Astrocyte of the hippocampus (primary cell): Measurements from ENCODE around the gene CXCR5.

Experiments
- DNase-seq: peaks from one replicate; pipeline ENCODE4 v3.0.0; 2011; ENCODE audit warnings: low read depth, low spot score

CXCR5 gene

DNA sequence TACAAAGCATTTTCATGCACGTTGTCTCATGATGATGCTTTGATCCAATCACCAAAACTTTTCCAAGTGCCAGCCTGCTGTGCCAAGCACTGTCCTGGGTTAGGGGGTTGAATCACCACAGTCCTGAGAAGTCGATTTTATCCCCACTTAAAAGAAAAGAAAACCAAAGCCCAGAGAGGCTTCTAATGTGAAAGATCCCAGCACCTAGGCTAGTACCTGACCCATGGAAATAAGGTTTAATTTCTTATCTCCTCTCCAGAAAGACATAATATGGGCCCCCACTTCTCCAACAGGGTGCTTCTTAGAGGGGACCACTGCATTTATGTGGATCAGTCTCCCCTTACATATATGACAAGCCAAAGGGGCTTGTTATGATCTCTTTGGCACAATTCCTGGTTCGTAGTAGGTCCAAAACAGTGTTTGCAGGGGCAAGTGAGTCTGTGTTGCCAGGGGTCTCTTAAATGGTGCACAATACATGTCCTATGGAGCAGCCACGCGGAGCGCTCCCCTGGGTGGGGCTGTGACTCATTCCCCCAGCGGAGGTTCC, 43.9 kb downstream of the CXCR5 start:
- no peak for DNase-seq

DNA sequence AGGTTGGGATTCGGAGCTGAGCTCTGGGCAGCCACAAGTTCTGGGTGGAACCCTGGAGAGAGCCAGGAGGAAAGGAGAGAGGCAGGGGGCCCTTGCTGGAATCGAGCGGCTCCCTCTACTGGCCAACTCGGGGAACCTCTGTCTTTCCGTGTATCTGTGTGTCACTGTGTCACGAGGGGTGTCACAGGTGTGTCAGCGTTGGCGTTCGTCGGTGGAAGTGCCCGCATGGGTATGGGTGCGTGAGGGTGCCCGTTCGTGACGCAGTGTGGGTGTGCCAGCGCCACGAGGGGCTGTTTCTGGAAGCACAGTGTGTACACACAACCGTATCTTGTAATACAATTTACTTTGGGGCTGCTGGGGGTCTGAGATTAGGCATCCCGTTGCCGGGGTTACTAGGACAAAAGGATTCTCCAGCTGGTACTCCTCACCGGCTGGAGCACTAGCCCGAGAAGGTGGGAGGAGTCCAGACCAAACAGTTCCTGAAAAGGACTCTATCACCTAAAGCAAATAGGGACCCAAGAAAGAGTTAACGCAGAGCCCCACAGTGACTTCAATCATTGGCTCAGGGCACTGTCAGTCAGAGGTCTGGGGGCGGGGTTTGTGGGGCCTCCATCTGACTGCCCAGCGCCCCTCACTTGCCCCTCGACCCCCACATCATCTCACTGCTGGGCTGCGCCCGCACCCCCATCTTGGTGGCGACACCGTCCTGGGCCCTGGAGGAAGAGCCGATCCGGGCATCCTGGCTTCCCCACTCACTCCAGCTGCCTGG, 44.6 kb downstream of the CXCR5 start:
- peak; percentile 96 for DNase-seq

DNA sequence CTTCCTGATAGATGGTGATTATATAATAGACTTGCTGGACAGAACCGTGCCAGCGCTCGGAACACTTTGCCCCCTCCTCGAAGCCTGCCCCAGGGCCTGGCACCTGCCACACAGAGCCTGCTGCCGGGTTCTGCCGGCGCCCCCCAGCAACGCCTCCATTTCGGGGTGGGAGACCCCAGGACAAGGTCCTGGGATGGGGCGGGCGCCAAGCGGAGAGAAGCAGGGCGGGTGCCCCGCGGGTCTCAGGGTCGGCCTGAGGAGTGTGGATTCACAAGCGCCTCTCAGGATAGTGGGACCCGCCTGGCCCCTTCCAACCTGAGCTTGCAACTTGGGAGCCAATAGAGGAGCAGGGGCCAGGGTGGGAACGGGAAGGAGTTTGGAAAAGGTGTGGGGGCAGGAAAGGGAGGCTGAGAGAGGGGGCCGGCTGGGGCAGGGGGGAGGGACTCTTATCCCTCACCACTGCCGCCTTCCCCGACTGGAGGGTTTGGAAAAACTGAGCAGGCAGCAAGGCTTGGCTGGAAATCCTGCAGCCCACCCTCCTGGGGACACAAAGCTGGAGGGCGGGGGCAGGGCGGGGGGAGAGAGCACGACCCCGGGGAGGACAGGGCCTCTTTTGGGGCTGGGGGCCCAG, 45.3 kb downstream of the CXCR5 start:
- DNase-seq = peak; percentile 82

- peak; percentile 94 for DNase-seq
Measured at GRCh38 chr11:118929501-118930093, 45.9 kb downstream of the CXCR5 start.

DNA sequence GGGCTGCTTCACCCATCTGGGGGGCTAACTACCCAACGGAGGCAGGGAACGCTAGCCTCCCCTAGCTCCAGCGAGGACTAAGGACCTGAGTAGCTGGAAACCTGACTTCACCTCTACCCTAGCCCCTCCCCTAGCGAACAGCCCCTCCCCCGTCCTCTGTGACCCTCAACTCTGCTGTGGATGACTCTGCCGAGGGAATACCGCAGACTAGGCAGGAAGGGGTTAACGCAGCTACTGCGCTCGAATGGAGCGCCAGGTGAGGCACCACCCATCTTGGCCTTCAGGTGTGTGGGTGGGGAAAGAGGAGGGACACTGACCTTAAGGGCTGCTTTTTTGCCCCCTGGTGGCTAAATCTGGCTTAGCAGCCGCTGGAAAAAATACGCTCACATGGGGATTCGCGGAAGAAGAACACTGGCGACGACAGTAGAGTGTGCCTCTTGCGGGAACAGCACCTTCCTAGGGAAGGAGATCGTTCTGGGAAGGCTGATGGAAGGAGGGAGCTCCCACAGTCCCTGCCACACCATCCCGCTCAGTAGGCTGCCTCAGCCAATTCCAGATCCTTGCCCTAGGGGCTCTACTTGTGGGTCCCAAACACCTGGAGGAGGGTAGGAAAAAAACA, 46.5 kb downstream of the CXCR5 start:
- peak; percentile 87 for DNase-seq

GRCh38 chr11:118931571-118931970, 47.9 kb downstream of the CXCR5 start:
- no peak for DNase-seq

DNA sequence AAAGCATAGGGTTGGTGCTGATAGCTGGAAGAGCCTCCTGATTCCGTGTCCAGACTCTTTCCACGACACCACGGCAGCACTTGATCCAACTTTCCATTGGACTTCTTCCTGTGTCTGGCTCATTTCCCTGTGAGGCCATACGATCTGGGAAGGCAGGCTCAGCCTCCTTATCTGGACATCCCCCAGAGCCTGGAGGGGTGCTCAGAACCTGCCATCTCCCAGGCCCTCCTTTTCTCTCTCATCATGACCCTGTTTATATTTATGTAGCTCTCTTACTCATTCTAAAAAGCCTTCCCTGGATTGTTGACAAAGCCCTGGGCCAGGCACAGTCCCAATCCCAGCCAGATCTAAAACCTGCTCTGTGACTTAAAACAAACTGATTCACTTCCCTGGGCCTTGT, 49.8 kb downstream of the CXCR5 start:
- no peak for DNase-seq

- no peak for DNase-seq
Measured at GRCh38 chr11:118935376-118935775, 51.7 kb downstream of the CXCR5 start.

GRCh38 chr11:118938491-118939403, 55.1 kb downstream of the CXCR5 start:
- peak; percentile 94 for DNase-seq

- no peak for DNase-seq
Measured at GRCh38 chr11:118939404-118939915, 55.8 kb downstream of the CXCR5 start.

DNA sequence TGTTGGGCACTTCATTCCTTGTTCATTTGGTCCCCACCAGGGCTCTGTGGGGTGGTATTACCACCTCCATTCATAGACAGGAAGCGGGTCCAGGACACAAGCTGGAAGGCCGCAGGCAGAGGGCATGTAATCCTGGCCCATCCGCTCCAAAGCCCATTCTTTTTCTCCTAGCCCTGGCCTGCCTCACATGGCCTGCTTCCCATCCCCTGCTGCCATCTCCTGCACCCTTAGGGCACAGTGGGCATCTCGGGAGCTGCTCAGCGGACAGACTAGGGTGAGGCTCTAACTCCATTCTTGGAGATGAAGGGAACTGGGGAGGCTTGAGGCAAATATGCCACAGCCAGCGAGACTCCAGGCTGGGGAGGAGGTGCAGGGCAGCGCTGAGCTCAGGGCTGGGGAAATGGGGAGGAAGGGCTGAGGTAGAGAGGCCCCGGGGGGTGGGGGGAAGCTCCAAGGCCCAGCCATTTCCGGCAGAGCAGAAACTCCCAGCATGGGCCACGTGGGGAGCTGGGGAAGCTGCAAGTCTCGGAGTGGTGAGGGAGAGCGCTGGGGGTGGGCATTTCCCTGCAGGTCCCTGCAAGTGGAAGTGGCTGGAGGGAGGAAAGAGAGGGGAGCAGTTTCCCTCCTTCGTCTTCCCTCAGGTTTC, 56.4 kb downstream of the CXCR5 start:
- peak; percentile 45 for DNase-seq

DNA sequence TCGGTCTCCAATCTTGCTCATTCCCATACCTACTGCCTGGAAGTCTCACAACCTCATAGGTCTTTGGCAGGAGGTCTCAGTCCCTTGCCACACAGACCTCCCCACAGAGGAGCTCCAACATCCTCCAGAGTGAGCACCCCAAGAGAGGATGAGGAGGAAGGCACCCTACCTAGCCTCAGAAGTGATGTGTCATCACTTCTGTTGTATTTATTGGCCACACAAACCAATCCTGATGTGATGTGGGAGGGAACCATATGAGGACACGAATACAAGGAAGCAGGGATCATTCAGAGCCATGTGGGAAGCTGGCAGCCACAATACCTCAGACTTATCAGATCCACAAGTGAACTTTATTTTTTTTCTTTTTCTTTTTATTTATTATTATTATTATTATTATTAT, 63.4 kb downstream of the CXCR5 start:
- no peak for DNase-seq
